HG03575 (cell line): Measurements from ENCODE around the gene SPTBN1.

ENCODE experiments used
- ATAC-seq: cut with Tn5 transposase; IDR thresholded peaks from one replicate; pipeline ENCODE4 v1.9.1; 2021; ENCODE audit not compliant: unreplicated experiment, insufficient number of reproducible peaks, low FRiP score; ENCODE audit errors: extremely low read depth

The SPTBN1 gene

DNA sequence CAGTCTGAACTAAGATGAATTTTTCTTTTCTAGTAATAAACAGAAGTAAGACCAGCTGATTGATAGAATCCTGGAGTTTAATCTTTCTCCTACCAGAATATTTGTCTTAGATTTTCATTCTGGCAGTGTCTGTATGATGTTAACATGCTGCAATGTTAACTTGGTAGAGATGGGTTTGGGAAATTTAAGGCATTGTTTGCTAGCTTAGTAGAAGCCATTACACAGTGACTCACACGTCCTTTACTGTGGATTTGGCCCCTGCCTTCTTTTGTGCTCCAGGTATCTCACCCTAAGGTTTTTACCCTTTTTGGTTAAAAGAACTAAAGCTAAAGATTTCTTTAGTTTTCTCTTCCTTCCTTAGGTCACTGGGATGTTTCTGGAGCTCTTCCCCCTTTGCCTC, 84.1 kb downstream of the SPTBN1 start:
- no peak for ATAC-seq

GRCh38 chr2:54541995-54542394, 85.9 kb downstream of the SPTBN1 start:
- no peak for ATAC-seq

DNA sequence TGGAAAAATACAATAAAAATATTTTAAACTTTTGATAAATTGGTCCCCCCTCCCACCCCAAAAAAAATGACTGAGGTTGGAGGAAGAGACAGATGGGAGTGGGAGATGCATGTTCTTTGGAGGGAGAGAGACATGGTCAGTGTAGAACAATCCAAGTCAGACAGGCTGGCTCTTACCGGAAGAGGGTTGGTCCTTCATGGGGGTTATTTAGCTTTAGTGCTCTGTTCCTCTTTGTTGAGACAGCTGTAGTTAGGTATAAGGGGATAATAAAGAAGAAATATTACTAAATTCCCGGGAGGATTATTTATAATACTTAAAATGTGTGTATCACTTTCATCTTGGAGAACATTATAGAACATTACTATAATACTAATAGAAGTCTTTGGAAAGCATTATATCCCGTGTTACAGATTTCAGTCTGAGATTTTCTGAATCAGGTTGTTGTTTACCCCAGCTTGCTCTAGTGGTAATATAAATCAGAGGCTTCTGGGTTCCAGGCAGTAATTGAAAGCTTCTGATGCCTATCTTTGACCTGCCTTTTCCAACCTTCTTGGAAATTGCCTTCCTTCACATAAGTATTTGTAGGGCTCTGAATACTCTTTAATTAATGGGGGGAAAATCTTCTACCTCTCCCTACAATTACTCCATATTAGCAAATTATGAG, 87.7 kb downstream of the SPTBN1 start:
- no peak for ATAC-seq

DNA sequence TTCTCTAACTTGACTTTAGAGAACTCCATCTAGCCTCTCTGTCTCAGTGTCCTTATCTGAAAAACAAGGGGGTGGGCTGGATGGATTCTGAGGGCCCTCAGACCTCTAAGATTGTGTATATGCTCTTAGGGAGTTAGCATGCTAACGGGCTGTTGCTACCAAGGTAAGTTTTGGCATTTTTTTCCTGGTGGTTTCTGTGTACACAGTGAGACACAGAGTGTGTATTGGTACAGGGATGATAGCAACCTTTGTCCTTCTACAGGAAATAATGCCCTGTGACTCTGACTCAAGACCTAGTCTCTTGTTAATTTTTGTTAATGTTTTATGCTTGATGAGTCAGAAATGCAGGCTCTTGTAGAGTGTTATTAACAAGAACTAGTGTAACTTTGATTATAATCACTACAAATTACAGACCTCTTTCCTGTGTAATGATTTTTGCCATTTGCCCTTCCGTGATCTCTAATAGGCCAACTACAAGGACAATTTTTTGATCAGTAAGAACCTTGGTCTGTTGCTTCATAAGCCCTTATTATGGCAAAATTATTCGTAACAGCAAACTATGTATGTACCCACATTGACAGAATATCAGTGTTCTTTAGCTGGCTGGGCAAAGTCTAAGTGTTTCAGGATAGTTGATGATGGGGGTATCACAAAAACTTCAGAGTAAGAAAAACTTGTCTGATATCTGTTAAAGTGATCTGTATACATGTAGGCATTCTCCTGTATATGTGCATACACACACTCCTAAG, 89.7 kb downstream of the SPTBN1 start:
- no peak for ATAC-seq

GRCh38 chr2:54546518-54546917, 90.4 kb downstream of the SPTBN1 start:
- ATAC-seq = no peak

DNA sequence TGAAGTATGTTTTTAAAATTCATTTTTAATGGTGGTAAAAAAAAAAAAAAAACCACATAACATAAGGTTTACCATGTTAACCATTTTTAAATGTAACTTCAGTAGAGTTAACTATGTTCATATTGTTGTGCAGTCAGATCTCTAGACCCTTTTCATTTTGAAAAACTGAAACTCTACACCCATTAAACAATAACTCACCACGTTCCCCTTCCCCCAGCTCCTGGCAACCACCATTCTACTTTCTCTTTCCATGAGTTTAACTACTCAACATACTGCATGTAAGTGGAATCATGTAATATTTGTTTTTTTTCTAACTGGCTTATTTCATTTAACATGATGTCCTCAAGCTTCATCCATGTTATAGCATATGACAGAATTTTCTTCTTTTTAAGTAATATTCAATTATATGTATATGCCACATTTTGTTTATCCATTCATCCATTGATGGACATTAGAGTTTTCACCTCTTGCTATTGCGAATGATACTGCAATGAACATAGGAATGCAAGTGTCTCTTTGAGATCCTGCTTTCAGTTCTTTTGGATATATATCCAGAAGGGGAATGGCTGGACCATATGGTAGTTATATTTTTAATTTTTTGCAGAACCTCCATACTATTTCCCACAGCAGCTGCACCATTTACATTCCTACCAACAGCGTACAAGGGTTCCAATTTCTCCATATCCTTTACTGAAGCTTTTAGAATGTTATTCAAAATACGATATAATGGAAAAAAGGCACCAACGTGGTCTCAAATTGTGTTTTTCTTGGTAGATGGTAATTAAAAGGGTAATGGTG, 91.0 kb downstream of the SPTBN1 start:
- ATAC-seq = peak; percentile 55

- ATAC-seq = no peak
Measured at GRCh38 chr2:54549430-54549829, 93.3 kb downstream of the SPTBN1 start.

GRCh38 chr2:54549917-54550518, 93.9 kb downstream of the SPTBN1 start:
- ATAC-seq = no peak

GRCh38 chr2:54550547-54550946, 94.4 kb downstream of the SPTBN1 start:
- no peak for ATAC-seq

- no peak for ATAC-seq
Measured at GRCh38 chr2:54551123-54551756, 95.1 kb downstream of the SPTBN1 start.

DNA sequence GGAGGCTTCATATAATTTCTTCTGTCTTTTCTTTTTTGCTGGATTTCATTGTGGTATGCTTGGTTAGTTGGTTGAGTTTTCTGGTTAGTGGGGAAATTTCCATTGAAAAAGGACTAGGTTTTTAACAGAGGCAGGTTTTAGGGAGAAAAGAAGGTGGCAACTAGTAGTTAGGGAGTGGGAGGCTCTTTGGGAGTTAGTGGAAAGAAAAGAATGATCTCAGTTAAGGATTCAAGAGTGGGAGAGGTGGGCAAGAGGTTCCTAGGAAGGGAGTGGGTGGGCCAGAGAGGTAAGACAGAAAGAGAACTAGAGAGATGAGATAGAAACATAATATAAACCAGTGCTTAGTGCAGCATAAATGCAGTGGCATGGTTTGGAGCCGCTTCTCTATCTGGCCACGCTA, 96.9 kb downstream of the SPTBN1 start:
- no peak for ATAC-seq

DNA sequence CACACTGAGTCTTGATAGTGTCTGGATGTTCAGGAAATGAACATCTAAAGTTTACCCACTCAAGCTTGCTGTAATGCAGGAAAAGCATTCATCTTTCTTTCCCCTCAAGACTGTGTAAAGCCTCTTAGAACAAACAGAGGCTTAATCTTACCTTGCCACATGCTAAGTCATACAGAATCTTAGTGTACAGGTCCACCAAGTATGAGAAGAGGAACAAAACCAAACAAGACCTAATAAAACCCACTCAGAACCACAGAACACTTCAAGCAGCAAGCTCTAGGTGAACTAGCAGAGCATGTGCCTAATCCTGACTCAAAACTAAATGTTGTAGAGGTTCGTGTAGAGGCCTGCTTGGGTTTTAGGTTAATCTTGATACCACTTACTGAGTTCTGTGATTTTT, 97.6 kb downstream of the SPTBN1 start:
- ATAC-seq = no peak

GRCh38 chr2:54555318-54555837, 99.3 kb downstream of the SPTBN1 start:
- no peak for ATAC-seq

- no peak for ATAC-seq
Measured at GRCh38 chr2:54556621-54557121, 100.5 kb downstream of the SPTBN1 start.

DNA sequence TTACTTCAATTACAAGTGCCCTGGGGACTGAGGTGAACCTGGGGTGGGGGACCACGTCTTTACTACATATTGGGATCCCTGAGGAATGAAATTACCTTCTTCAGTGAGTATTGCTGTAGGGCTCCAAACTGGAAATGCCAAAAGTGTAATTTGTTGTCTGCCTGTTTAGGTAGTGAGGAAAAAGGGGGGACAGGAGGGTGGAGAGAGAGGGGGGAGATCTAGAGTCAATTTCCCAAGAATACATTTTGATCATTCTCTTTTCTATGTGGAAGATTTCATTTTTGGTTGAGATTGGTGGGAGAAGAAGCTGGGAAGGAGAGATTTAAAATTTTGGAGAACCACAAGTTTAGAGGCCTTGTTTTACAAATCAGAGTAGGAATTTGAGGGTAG, 101.1 kb downstream of the SPTBN1 start:
- no peak for ATAC-seq

GRCh38 chr2:54557601-54558187, 101.6 kb downstream of the SPTBN1 start:
- ATAC-seq = no peak

GRCh38 chr2:54558188-54559005, 102.3 kb downstream of the SPTBN1 start:
- ATAC-seq = no peak

DNA sequence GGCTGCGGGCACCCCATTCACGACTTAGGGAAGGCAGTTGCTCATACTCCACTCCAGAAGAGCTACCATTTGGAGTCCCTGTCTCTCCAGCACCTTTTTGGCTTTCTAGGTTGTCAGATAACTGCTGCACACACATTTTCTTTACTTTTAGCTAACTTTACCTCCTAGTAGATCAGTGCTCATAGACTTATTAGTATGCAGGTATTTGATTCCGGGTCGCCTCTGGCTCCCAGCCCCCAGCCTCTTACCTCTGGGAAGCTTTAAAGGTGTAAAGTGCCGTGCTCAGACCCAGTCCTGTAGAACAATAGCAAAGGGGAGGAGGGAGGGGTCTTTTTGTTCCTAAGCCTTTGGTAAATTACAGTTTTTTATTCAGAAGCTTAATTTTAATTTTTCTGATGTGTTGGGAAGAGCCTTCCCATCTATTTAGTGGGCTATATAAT, 102.9 kb downstream of the SPTBN1 start:
- ATAC-seq = no peak
